Memory B cell (primary cell): ENCODE results near the gene SLC7A5.
A peak's percentile ranks its signal among the peaks of the same experiment; 100 is the strongest.
"Not testable (repeated sequence)": the region's sequence is repeated elsewhere in the genome, so short reads cannot be mapped to it uniquely, and the experiment has no call there.

Experiments used
- ATAC-seq: fragments of 150-1000 bp; cut with Tn5 transposase; 2 replicates; pipeline ENCODE4 v1.10.0; 2021; ENCODE audit warnings: low read depth, mild to moderate bottlenecking, moderate library complexity
- DNase-seq, 2 donors: peaks; one replicate each; pipeline ENCODE4 v3.0.0; 2022; ENCODE audit warnings: low spot score in 2 of 2
- H3K27ac Mint-ChIP-seq: one replicate; pipeline ENCODE4 v1.8.0; 2022; ENCODE audit warnings: mild to moderate bottlenecking, moderate library complexity, mixed read lengths
- H3K27me3 Mint-ChIP-seq: one replicate; pipeline ENCODE4 v1.8.0; 2022; ENCODE audit warnings: mixed read lengths
- H3K36me3 Mint-ChIP-seq: one replicate; pipeline ENCODE4 v1.8.0; 2022; ENCODE audit warnings: mild to moderate bottlenecking, mixed read lengths
- H3K4me1 Mint-ChIP-seq: one replicate; pipeline ENCODE4 v1.8.0; 2022; ENCODE audit warnings: mixed read lengths
- H3K4me3 Mint-ChIP-seq: one replicate; pipeline ENCODE4 v1.8.0; 2022; ENCODE audit warnings: mild to moderate bottlenecking, moderate library complexity, mixed read lengths
- H3K9me3 Mint-ChIP-seq: one replicate; pipeline ENCODE4 v1.8.0; 2022; ENCODE audit warnings: mixed read lengths

Gene SLC7A5

DNA sequence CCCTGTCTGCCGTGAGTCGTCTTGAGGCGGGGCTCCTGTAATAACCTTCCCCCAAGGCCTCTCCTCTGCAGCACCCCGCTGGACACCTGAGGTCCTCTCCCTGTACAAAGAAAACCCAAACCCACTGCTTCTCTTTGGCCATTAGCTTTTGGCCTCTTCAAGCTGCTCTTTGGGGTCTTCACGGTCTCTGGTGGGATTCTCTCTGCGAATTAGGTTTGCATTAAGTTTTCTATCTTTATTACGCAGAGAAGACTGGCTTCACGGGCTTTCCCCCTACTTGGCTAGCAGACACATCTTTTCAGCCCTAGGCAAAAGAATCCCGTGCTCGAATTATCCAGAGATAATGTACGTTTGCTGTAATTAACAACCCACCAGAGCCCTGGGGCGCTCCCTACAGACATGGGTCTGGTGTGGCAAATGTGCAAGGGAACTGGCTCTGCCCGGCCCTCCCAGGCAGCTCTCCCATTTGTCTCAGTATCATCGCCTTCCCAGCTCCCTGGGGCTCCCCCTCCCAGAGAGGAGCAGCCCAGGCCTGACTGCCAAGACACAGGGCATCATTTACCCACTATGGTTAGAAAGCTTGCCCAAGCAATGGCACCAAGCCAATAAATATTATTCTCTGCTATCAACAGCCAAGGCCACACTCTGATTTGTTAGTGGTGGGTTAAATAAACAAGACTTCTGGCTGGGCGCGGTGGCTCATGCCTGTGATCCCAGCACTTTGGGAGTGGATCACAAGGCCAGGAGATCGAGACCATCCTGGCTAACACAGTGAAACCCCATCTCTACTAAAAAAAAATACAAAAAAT, 78.8 kb downstream of the SLC7A5 start:
- ATAC-seq (no peak), DNase-seq (no peak)
- Mint-ChIP-seq H3K4me1 (no peaks in the 10 kb centered on the region), H3K27ac (no peak overlapping the region), H3K4me3 (no peak overlapping the region), H3K9me3 (no peaks in the 10 kb centered on the region), H3K36me3 (no peaks in the 10 kb centered on the region), H3K27me3 (no peaks in the 10 kb centered on the region)

DNA sequence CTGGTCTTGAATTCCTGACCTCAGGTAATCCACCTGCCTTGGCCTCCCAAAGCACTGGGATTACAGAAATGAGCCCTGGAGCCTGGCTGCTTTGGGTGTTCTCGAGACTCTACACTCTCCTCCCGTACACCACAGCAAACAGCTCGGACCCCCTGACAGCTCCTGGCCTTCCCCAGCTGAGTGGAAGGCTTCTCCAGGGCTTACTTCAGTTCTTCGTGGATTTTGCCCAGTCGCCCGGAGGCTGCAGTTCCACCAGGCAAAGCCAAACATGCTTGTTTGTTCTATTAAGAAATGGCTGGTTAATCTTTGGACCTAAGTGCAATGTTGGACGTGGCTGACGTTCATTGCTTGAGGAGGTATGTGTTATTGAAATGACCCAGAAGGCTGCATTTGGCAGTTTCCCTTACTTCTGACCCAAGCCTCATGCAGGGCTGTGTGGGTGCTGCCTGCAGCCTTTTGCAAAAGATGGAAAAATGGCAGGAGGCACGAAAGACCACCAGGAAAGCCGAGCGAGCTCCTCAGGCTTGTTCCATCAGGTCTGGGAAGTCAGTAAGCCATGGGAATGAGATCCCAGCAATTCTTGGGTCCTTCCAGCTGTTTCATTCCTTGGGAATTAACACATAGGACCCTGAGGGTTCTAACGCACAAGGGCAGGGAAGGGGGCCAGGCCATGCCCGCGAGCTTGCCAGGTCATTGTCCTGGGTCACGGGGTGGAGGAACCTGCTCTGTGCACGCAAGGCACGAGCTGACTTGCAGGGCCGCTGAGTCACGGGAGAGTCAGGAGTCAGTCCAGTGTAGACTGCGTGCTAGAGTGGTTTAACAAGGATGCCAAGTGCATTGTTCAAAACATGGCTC, 79.6 kb downstream of the SLC7A5 start:
- H3K27me3 Mint-ChIP-seq = no peaks in the 10 kb centered on the region
- H3K36me3 Mint-ChIP-seq = no peaks in the 10 kb centered on the region
- H3K4me1 Mint-ChIP-seq = no peaks in the 10 kb centered on the region
- H3K4me3 Mint-ChIP-seq = no peak overlapping the region
- no peaks in the 10 kb centered on the region for H3K9me3 Mint-ChIP-seq
- H3K27ac Mint-ChIP-seq = no peak overlapping the region
- ATAC-seq (no peak), DNase-seq (no peak)

DNA sequence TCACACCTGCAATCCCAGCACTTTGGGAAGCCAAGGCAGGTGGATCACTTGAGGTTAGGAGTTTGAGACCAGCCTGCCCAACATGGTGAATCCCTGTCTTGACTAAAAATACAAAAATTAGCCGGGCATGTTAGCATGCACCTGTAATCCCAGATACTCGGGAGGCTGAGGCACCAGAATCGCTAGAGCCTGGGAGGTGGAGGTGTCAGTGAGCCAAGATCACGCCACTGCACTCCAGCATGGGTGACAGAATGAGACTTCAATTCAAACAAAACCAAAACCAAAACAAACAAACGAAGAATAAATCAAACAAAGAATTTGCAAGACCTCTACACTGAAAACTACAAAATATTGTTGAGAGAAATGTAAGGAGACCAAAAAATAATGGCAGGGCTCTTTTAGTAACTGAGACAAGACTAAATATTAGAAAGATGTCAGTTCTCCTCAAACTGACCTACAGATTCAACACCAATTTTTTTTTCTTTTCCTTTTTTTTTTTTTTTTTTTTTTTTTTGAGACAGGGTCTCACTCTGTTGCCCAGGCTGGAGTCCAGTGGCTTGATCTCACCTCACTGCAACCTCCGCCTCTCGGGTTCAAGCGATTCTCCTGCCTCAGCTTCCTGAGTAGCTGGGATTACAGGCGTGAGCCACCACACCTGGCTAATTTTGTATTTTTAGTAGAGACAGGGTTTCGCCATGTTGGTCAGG, 80.4 kb downstream of the SLC7A5 start:
- H3K27ac Mint-ChIP-seq, H3K27me3 Mint-ChIP-seq, DNase-seq, H3K36me3 Mint-ChIP-seq, H3K9me3 Mint-ChIP-seq, ATAC-seq, H3K4me3 Mint-ChIP-seq, H3K4me1 Mint-ChIP-seq: not testable (repeated sequence)

DNA sequence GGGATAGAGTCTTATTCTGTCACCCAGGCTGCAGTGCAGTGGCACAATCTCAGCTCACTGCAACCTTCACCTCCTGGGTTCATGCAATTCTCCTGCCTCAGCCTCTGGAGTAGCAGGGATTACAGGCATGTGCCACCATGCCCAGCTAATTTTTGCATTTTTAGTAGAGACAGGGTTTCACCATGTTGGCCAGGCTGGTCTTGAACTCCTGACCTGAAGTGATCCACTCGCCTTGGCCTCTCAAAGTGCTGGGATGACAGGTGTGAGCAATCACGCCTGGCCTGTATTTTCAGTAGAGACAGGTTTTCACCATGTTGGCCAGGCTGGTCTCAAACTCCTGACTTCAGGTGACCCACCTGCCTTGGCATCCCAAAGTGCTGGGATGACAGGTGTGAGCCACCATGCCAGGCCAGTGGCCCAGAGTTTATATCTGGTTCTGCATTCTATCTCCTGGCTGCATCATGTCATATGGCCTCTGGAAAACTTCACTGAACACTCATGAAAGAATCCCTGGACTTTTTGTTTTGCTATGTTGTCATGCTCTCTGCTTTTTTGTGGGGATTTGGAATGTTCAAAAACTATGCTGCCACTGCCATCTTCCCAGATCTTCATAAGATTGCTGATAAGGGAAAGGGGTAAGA, 81.7 kb downstream of the SLC7A5 start:
- H3K36me3 Mint-ChIP-seq, H3K9me3 Mint-ChIP-seq: not testable (repeated sequence)

DNA sequence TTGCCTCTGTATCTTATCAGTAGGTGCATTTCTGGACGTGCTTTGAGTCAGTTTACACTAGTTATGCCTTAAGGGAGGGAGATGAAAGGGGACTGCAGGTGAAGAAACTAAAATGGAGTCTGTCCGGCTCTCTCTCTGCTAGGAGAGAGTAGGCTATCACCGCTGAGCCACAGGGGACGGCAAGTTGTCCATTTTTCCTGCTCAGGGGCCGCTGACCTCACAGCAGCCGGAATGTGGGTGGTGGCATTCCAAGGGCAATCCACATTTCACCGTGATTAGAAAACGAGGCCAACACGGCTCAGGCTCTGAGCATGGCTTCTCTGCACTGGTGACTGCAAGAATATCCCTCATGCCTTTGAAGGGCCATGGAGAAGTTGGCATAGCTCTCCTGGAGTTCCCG, 84.5 kb downstream of the SLC7A5 start:
- no peaks in the 10 kb centered on the region for H3K27me3 Mint-ChIP-seq
- peaks cover 13% of the 10 kb centered on the region for H3K4me1 Mint-ChIP-seq
- H3K9me3 Mint-ChIP-seq = no peaks in the 10 kb centered on the region
- no peak for DNase-seq
- H3K4me3 Mint-ChIP-seq = no peak overlapping the region
- ATAC-seq = no peak
- H3K27ac Mint-ChIP-seq = no peak overlapping the region
- H3K36me3 Mint-ChIP-seq = no peaks in the 10 kb centered on the region

More for the DNA sequence above, 81.7 kb downstream of the SLC7A5 start:
- H3K4me3 Mint-ChIP-seq, H3K27ac Mint-ChIP-seq, H3K27me3 Mint-ChIP-seq, H3K4me1 Mint-ChIP-seq, DNase-seq, ATAC-seq: not testable (repeated sequence)

DNA sequence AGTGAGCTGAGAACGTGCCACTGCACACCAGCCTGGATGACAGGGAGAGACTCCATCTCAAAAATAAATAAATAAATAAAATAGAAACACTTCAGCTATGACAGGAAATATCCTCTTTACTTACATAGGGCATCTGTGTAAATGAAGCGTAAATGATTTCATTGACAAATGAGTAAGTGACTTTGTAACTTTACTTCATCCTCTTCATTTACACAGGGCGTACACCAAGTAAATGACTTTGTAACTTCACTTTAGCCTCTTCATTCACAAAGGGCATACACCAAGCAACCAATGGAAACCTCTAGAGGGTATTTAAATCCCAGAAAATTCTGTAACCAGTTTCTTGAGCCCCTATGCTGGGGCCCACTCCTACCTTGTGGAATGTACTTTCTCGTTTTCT, 87.3 kb downstream of the SLC7A5 start:
- Mint-ChIP-seq H3K4me3 (no peak overlapping the region), H3K36me3 (no peaks in the 10 kb centered on the region), H3K9me3 (no peaks in the 10 kb centered on the region), H3K27me3 (no peaks in the 10 kb centered on the region), H3K4me1 (peaks cover 18% of the 10 kb centered on the region), H3K27ac (no peak overlapping the region)
- DNase-seq = no peak
- no peak for ATAC-seq

DNA sequence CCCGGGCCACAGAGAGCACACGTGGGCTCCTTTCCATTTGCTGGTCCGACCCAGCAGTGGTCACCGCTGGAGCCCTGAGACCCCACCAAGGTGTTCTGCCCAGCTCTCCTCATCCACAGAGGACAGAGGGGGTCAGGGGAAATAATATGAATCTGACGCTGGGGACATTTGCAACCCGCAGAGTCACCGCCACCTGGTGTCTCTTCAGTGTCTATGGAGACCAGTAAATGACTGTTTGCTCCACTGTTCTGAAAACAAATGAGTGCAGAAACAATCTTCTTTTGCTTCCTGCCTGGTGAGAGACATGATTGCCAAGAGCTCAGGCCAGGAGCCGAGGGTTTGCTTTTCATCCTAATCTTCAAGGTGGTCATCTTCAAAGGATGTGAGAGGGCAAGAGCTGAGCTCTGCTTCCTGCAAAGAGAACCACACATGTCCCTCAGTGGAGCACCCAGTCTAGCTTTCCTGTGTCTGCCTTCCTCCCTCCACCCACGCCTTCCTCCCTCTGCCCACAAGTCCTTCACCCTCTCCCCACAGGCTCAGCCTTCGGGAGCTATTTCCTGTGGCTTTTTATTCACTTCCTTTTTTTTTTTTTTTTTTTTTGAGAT, 88.8 kb downstream of the SLC7A5 start:
- ATAC-seq = no peak
- peak overlapping the region; percentile 87 for H3K27ac Mint-ChIP-seq
- no peaks in the 10 kb centered on the region for H3K9me3 Mint-ChIP-seq

More for the DNA sequence above, 88.8 kb downstream of the SLC7A5 start:
- DNase-seq = peak in 1 of 2 donors; percentile 28
- H3K36me3 Mint-ChIP-seq = no peaks in the 10 kb centered on the region
- H3K4me3 Mint-ChIP-seq = peak overlapping the region; percentile 46
- H3K27me3 Mint-ChIP-seq = no peaks in the 10 kb centered on the region
- H3K4me1 Mint-ChIP-seq = peaks cover 18% of the 10 kb centered on the region
